MM.1S (cell line): ENCODE results near the gene TSPAN9.

Experiments
- DNase-seq: peaks from one replicate; pipeline ENCODE4 v3.0.0-alpha.2; 2015
- H2AFZ ChIP-seq: fragments of 300-600 bp; sonication (generic); 2 replicates; pipeline ENCODE4 v1.6.0; 2016; ENCODE audit warnings: antibody characterized with exemption, low read length
- H3F3A ChIP-seq: fragments of 300-600 bp; sonication (generic); 2 replicates; pipeline ENCODE4 v1.6.1; 2016; ENCODE audit warnings: mild to moderate bottlenecking, antibody characterized with exemption, low read length, moderate library complexity, mixed read lengths; ENCODE audit not compliant: insufficient read depth
- H3K27ac ChIP-seq: fragments of 300-600 bp; sonication (generic); 2 replicates; pipeline ENCODE4 v1.5.1; 2016; ENCODE audit warnings: mild to moderate bottlenecking, low read length
- H3K27me3 ChIP-seq: fragments of 300-600 bp; sonication (generic); replicated peaks from 2 replicates; pipeline ENCODE4 v1.6.0; 2016; ENCODE audit warnings: low read length; ENCODE audit not compliant: insufficient read depth
- H3K36me3 ChIP-seq: fragments of 300-600 bp; sonication (generic); replicated peaks from 2 replicates; pipeline ENCODE4 v1.6.1; 2016; ENCODE audit warnings: mild to moderate bottlenecking, low read length, mixed read lengths; ENCODE audit not compliant: insufficient read depth
- H3K4me1 ChIP-seq: fragments of 300-600 bp; sonication (generic); 2 replicates; pipeline ENCODE4 v1.6.1; 2016; ENCODE audit warnings: low read length, mixed read lengths
- H3K4me2 ChIP-seq: fragments of 300-600 bp; sonication (generic); 2 replicates; pipeline ENCODE4 v1.6.0; 2016; ENCODE audit warnings: low read depth, low read length
- H3K4me3 ChIP-seq: fragments of 300-600 bp; sonication (generic); 2 replicates; pipeline ENCODE4 v1.5.1; 2016; ENCODE audit warnings: low read length, mixed read lengths
- H3K79me2 ChIP-seq: fragments of 300-600 bp; sonication (generic); 2 replicates; pipeline ENCODE4 v1.6.1; 2016; ENCODE audit warnings: mixed run types, low read length, mixed read lengths
- H3K9ac ChIP-seq: fragments of 300-600 bp; sonication (generic); 2 replicates; pipeline ENCODE4 v1.6.1; 2016; ENCODE audit warnings: low read length, mixed read lengths
- H3K9me2 ChIP-seq: fragments of 300-600 bp; sonication (generic); replicated peaks from 2 replicates; pipeline ENCODE4 v1.6.1; 2016; ENCODE audit warnings: mild to moderate bottlenecking, low read length, mixed read lengths; ENCODE audit not compliant: insufficient read depth
- H3K9me3 ChIP-seq: fragments of 300-600 bp; sonication (generic); replicated peaks from 2 replicates; pipeline ENCODE4 v1.6.1; 2016; ENCODE audit warnings: mild to moderate bottlenecking, low read length, mixed read lengths; ENCODE audit not compliant: insufficient read depth
- H4K20me1 ChIP-seq: fragments of 300-600 bp; sonication (generic); 2 replicates; pipeline ENCODE4 v1.6.1; 2016; ENCODE audit warnings: mild to moderate bottlenecking, low read length, moderate library complexity, mixed read lengths; ENCODE audit not compliant: insufficient read depth
- EZH2 ChIP-seq: fragments of 300-600 bp; sonication (generic); optimal IDR thresholded peaks from 2 replicates; pipeline ENCODE3; 2017; ENCODE audit warnings: low read depth, mild to moderate bottlenecking, antibody characterized with exemption, low read length, mixed read lengths
- EZH2phosphoT487 ChIP-seq: fragments of 300-600 bp; sonication (generic); IDR thresholded peaks from 2 replicates; pipeline ENCODE4 v1.6.1; 2018; ENCODE audit warnings: antibody characterized with exemption, low read length
- TF ChIP-seq, protein P1 (sequence below): fragments of 300-600 bp; sonication (generic); IDR thresholded peaks from 2 replicates; pipeline ENCODE4 v1.5.1; 2016; ENCODE audit warnings: antibody characterized with exemption, low read length, mixed read lengths

The TSPAN9 gene

DNA sequence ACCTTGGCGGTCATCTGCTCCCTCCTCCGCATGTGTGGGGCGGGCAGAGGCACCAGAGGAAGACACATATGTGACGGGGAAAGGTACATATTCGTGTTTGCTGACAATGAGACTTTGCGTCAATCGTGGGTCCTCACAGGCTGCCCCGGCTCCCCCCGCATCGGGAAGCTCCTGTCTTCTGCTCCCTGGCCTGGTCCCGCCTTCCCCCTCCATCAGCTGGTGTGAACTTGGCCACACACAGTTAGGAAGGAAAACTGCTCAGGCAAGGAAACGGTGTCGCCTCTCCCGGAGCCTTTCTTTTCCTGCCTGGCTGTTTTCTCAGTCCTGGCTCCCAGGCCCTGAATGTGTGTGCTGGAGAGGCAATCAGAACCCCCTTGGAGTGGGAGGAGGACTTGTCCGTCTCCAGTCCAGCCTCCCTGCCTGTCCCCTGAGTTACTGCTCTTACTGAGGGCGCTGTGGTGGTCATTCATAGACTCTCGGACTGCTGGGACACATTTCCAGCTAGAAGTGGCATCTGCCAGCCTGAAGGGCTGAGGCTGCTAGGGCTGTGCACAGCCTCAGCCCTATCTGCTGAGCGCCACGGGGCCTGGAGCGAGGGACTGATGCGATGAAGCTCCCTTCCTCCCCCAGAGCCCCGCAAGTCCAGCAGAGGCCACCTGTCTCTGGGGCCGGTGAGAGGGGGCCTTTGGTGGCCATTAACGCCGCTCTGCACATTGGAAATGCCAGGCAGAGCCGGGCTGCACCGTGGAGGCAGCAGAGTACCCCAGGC, 44.2 kb upstream of the TSPAN9 start:
- Histone ChIP-seq H2AFZ (no peak overlapping the region), H3K4me1 (no peaks in the 10 kb centered on the region), H3K9me2 (no peaks in the 10 kb centered on the region), H3K27ac (no peak overlapping the region), H3K27me3 (no peaks in the 10 kb centered on the region), H3K9ac (no peak overlapping the region), H3K9me3 (no peaks in the 10 kb centered on the region), H3F3A (no peaks in the 10 kb centered on the region), H3K36me3 (no peaks in the 10 kb centered on the region), H3K79me2 (no peaks in the 10 kb centered on the region), H3K4me2 (no peak overlapping the region), H3K4me3 (no peak overlapping the region), H4K20me1 (no peaks in the 10 kb centered on the region)
- TF ChIP-seq EZH2: no peak
- TF ChIP-seq, protein P1, sequence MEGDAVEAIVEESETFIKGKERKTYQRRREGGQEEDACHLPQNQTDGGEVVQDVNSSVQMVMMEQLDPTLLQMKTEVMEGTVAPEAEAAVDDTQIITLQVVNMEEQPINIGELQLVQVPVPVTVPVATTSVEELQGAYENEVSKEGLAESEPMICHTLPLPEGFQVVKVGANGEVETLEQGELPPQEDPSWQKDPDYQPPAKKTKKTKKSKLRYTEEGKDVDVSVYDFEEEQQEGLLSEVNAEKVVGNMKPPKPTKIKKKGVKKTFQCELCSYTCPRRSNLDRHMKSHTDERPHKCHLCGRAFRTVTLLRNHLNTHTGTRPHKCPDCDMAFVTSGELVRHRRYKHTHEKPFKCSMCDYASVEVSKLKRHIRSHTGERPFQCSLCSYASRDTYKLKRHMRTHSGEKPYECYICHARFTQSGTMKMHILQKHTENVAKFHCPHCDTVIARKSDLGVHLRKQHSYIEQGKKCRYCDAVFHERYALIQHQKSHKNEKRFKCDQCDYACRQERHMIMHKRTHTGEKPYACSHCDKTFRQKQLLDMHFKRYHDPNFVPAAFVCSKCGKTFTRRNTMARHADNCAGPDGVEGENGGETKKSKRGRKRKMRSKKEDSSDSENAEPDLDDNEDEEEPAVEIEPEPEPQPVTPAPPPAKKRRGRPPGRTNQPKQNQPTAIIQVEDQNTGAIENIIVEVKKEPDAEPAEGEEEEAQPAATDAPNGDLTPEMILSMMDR: no peak
- DNase-seq: no peak

DNA sequence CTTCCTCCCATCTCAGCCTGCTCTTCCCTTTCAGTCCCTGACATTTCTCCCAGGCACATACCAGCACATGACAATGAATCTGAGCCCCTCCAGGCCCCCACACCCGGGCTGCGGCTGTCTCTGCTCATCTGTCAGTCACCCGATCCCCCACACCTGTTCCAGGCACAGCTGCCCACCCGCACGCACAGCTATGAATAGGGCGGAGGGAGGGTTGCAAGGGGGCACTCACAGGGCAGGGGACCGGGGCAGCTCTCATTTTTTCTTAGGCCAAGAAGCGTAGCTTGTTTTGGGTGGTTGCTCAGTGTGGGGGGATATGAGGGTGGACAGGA, 43.7 kb upstream of the TSPAN9 start:
- no peak overlapping the region for H2AFZ ChIP-seq
- no peaks in the 10 kb centered on the region for H3K4me1 ChIP-seq
- H3K9me2 ChIP-seq: no peaks in the 10 kb centered on the region
- TF ChIP-seq EZH2 (no peak), EZH2phosphoT487 (no peak)
- TF ChIP-seq, protein P1: no peak
- no peaks in the 10 kb centered on the region for H4K20me1 ChIP-seq
- no peaks in the 10 kb centered on the region for H3K36me3 ChIP-seq
- no peak for DNase-seq
- no peak overlapping the region for H3K27ac ChIP-seq
- H3K9ac ChIP-seq: no peak overlapping the region
- H3K27me3 ChIP-seq: no peaks in the 10 kb centered on the region
- no peaks in the 10 kb centered on the region for H3K9me3 ChIP-seq
- no peak overlapping the region for H3K4me3 ChIP-seq
- H3K79me2 ChIP-seq: no peaks in the 10 kb centered on the region
- no peak overlapping the region for H3K4me2 ChIP-seq
- H3F3A ChIP-seq: no peaks in the 10 kb centered on the region

DNA sequence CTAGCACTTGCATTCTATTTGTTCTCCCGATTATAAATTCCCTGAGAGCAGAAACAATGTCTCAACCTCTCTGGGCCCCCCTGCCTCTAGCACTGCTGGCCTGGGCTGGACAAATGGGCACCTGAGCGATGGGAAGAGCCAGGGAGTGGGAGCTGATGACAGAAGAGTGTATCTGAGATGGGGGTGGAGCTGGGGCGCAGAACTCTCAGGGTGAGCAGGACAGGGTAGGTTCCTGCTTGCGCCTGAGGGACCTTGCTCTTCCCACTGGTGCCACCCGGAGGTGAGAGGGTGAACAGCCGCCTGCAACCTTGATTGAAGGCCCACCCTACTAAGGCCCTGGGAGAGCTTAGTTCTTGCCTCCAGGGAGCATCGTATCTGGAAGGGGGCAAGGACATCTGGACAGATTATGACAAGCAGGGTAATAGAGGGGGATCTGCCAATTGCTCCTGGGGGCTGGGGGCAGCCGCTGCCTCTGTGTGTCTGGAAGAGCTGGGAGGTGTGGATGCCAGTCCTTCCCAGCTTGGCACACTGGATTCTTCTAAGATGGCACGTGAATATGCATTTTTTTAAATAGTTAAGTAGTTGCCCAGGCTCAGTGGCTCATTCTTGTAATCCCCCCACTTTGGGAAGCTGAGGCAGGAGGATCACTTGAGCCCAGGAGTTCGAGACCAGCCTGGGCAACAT, 43.0 kb upstream of the TSPAN9 start:
- H3K36me3 ChIP-seq: no peaks in the 10 kb centered on the region
- peak; percentile 47 for DNase-seq
- TF ChIP-seq, protein P1: peak; percentile 54
- no peak for TF ChIP-seq EZH2

More for the DNA sequence above, 43.0 kb upstream of the TSPAN9 start:
- Histone ChIP-seq H3K4me2 (no peak overlapping the region), H3K9ac (no peak overlapping the region), H3K27me3 (no peaks in the 10 kb centered on the region), H3K4me3 (no peak overlapping the region), H3K9me2 (no peaks in the 10 kb centered on the region), H4K20me1 (no peaks in the 10 kb centered on the region), H3F3A (no peaks in the 10 kb centered on the region), H3K27ac (no peak overlapping the region), H3K79me2 (no peaks in the 10 kb centered on the region), H2AFZ (no peak overlapping the region), H3K4me1 (no peaks in the 10 kb centered on the region), H3K9me3 (no peaks in the 10 kb centered on the region)
